UCSD-AML1 (cell line): ENCODE results near the gene SLC9A5.
A peak's percentile ranks its signal among the peaks of the same experiment; 100 is the strongest.

Experiments
- DNase-seq: peaks from one replicate; lab custom pipeline; 2025; ENCODE audit not compliant: unreplicated experiment; lab: John Stamatoyannopoulos, UW

The SLC9A5 gene

DNA sequence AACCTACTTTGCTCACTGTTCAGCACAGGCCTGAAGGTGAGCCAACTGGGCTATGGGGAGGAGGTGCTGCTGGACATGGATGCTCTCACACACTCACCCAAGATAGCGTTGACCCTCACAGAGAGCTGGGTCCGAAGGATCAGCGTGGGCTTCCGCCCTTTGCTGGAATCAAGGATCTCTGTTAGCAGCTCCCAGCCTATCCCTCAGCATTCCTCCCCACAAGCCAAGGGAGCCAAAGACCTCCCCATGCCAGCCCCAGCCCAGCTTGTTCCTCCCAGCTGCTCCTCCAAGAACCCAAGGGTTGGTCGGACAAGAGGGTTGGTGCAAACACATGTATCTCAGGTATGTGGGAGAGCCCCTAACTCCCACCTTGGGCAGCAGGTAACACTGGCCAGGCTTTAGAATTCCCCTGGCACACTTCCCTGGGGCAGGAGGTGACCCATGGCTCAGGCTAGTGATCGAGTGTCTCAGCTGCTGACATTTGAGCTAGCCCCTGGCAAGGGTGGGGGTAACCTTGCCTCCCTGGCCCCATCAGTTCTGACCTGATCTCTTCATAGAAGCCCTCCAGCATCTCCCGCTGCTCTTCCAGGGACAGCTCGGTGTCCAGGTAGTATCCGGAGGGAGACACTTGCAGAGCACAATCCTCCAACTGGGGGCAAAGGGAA is 9.8 kb upstream of the SLC9A5 start:
- no peak for DNase-seq

DNA sequence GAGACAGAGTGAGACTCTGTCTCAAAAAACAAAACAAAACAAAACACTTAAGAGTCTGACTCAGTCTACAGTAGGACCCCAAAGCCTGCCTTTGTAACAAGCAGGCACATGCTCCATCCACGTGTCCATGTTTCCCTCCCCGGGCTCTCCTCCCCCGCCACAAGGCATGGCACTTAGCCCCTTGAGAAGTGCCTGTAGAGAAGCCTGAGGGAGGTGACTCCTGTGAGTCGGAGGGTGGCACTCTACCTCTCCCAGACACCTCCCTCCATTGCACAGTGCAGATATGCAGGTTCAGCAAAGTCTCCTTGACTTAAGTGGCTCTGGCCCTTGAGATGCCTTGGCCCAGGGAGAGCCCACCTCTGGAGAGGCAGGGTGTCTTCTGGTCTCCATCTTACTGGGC is 8.3 kb upstream of the SLC9A5 start:
- DNase-seq: no peak

DNA sequence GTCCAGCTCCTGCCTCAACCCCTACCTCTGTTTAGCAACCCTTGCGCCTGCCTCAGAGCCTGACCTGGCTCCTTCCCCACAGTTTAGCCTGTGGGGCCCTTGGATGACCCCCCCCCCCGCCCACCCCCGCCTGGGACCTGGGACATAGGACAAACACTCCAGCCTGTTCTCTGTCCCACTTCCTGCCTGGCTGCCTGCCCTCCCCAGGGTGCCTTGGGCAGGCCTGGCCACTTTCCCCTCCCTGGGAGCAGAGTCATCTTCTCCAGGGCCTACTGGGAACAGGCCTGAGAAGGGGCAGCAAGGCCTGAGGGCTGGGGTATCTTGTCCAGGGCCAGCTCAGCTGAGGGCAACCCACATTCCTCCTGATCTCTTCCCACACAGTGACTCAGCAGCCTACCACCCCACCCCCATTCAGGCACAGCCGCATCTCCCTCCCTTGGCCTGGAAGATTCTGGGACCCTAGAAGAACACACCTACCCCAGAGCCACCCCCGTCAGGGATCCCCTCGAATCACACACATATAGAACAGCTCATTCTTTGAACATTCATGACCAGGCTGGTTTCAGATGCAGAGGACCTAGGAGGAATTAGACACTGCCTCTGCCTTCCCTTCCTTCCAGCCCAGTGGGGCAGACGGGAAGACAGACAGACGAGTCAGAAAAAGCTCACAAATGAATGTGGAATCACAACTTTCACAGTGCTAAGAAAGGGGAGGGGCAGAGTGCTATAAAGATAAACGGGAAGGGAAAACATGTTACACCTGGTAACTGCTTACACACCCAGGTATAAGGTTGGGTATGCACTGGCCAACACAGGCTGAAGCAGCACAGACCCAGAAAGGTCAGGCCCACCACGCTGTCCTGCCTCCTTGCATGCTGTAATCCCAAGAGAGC is 7.5 kb upstream of the SLC9A5 start:
- DNase-seq: peak; percentile 30

DNA sequence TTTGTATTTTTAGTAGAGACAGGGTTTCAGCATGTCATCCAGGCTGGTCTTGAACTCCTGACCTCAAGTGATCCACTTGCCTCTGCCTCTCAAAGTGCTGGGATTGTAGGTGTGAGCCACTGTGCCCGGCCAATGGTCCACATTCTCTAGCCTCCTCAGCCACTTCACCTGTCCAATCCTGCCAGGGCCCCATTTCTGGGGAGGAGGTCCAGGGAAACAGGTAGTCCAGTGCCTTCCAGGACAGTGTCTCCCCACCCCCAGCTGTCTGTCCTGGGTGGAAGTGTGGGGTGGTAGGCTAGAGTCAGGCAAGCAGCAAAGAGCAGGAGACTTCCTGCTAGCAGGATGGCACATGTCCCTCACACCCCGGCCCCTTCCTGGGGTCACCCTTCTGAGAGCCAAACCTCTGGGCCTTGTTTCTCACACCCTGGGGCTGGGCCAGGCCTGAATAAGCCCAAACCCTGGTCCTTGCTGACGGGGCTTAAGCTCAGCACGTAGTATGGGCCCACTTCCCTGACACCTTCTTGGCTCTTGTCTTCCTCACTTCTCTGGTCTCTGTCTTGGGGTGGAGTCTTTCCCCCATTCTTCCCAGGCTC is 6.5 kb upstream of the SLC9A5 start:
- no peak for DNase-seq

DNA sequence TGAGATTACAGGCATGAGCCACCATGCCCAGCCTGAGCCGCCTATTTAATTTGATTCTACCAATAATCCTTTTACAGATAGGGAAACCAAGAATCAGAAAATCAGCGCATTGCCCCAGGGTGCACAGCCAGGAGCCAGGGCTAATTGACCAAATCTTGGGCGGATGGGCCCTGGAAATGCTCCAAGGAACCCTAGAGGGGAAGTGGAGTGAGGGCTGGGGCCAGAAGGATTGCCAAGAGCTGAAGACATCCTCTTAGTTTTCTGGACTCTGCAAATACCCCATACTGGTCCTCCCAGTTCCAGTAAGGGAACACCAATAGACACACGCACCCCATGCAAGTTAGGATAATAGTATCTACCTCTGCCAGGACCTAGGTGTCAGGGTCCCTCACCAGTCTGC is 5.3 kb upstream of the SLC9A5 start:
- no peak for DNase-seq

DNA sequence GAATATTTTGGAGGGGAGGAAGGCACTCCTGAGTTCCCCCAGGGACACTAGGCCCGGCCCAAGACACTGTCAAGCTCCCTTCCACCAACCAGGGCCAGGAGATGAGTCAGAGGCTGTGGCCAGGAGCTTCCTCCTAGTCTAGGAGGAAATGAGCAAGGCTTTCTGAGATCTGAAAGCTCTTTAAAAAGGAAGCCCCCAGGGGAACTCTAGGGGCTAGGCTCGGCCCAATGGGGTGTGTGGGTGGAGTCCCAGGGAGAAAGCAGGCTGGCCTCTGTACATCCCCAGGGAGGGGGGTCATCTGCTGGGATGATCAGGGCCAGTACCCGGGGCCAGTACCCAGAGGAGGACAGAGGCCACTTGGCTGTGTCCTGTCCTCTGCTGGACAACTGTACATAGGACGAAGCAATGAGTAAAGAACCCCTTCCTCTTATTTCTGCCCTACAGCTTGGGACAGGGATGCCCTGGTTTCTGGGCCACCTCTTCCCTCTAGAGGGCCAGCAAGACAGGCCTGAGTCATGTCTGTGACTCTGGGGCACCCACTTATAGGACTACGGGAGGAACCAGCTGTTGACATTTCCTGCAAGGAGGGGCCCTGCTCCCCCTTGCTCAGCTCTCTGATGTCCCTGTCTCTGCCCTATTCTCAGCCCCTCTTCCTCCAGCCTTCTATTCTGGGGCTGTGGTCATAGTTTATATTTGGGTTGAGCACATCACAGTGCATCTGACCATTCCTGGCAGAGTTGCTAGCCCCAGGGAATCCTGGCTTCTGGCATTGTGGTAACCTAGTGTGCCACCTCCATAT is 4.2 kb upstream of the SLC9A5 start:
- DNase-seq: peak; percentile 81

DNA sequence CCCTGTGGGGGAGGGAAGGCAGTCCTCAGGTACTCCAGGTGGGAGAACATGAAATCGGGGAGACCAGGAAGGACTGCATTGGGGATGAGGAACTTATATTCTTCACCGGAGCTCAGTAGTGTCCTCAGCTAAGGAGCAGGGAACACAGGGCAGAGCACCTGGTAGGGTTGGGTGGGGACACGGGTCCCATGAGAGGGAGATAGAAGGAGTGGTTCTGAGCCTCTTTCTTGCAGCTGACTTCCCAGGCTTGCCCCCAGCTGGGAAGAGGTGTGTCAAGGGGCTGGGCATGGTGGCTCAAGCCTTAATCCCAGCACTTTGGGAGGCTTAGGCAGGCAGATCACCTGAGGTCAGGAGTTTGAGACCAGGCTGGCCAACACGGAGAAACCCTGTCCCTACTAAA is 3.6 kb upstream of the SLC9A5 start:
- no peak for DNase-seq

DNA sequence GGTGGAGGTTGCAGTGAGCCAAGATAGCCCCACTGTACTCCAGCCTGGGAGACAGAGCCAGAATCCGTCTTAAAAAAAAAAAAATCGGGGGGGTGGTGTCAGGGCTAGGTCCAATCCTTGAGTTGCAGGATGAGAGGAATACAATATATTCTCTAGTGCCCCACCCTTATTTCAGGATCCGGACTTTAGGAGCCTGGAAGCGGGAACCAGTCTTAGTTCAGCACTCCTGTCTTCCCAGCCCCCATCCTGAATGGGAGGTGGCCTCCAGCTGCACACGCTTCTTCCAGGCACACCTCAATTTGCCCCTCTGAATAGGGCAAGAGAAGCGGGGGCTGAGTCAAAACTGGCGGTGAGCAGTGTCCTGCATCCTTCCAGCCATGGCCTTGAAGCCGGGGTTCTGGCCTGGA is 3.1 kb upstream of the SLC9A5 start:
- DNase-seq: no peak

DNA sequence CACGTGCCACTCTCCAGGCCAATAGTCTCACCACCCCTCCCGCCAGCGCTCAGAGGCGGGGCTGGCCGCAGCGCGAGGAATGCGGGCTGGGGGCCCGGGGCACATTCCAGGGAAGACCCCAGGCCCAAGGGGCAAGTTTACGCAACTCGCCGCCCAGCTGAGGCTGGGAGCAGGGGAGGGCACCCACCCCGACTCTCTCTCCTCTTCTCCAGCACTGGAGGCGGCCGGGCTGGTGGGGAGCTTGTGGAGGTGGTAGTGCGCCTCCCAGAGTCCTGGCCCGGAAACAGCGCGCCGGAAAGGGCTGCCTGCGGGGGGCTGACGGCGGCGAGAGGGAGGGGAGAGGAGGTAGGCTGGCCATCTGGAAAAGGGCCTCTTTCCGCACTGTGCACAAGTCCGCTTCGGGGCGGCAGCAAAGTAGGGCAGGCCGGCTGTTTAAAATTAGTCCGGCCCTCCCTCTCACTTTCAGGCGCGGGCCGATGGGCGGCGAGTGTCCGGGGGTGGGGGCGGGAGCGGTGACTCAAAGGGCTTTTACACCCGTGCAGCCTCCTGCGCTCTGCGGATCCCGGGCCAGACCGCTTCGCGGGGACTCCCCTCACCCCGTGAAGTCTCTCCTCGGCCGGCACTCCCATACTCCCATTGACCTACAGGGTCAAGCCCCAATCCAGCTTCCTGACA is 2.6 kb upstream of the SLC9A5 start:
- peak; percentile 87 for DNase-seq

DNA sequence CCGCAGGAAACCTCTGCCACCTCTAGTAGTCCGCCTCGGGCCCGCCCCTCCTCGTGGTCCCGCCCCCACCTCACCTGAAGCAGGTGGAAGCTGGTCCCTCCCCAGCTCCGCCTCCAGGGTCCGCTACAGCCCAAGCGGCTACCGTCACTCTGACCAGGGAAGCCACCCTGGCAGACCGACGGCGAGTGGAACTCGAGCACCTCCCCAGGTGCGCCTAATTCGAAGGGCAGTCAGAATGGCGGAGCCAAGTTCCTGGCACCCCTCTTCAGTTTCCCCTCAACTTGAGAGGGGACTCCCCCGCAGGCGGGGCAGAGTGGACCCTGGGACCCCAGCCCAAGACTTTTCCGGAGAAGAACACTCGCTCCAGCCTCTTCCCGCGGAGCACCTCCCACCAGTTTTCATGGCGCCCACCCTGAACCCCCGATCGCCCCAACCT is 2.0 kb upstream of the SLC9A5 start:
- DNase-seq: no peak

DNA sequence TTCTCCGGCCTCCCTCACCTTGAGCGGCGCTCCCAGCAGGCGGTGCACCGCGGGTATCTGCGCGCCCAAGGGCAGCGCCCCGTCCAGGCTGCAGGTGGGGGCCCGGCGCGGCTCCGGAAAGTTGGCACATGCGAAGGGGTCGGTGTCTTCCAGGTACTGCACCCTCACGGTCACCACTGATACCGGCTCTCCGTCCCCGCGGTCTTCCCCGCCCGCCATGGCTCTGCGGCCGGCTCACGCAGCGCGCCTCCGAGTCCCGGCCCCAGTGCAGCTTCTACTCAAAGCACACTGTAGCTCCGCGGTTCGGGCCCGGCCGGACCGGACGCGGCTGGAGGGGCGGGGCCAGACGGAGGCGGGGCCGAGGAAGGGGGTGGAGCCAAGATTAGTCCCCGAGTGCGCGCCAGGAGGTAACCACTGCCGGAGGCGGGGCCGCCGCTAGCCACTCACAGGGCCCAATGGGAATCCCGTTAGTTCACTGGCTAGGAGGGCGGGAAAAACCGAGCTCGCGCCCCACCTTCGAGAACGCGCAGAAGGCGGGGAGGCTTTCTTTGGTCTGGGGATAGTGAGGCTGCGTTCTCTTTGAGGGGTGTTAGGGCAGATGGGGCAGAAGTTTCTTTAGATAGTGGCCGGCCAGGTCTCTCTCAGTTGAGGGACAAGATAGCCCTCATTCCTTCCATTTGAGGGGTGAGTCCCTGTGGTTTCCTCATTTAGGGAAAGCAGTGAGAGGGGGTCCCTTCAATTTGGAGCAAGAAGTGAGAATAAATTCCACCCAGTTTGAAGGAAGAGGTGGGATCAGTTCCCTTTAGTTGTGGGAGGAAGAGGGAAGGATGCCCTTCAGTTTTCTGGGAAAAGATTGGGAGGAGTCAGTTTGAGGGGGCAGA is 1.3 kb upstream of the SLC9A5 start, which contains the start of gene FHOD1:
Gene FHOD1, minus strand, starts transcription at position 290 of the 881 bp plus-strand sequence. Its CDS starts 71 bp downstream, at position 219.
- DNase-seq: peak; percentile 98

DNA sequence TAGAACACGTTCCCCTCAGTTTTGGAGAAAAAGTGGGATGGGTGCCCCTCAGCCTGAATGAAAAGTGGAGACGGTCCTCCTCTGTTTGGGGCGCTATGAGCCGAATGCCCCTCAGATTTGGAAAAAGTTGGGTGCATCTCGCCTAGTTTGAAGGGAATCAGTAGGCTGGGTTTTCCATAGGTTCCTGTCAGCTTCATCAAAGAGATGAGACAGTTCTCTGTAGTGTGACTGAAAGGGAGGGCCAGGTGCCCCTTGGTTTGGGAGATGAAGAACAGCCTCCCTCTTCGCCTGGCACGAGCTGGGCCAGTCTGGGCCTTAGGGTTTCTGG is 742 bp upstream of the SLC9A5 start:
- DNase-seq: no peak

DNA sequence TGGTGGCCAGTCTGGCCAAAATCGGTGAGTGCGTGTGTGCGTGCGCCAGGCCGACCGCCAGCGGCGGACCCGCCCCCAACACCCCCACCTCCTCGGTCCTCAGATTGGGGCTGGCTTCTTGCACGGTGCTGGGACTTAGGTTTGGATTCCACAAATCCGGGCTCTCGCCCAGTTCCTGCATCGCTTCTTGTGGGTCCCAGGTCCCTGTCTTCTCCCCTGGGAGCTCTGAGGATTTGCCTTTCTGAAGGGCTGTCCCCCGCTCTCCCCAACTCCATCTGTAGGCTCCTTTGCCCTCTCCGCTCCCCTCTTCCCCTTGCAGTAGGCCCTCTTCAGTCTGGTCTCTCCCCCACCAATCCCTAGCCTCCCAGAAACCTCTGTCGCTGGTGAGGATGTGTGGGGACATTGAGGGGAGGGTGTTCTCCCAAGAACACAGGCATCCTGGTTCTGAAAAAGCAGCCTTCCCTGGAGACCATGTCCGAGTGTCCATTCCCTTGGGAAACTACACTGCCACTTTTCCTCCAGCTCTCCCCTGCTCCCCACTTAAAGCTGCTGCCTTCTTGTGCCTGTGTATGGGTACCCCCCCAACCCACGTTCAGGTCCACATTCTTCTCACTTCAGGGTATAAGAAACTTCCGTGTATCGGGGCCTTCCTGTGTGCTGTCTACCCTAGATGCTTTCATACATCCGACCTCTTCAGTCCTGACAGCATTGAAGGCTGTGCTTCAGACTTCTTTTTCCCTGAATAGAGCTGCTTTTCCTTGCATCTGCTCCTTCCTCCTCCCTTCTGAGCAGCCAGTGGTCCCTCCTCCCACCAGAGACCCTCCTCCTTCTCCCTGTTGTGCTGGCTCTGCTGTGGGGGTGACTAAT is 632 bp downstream of the SLC9A5 start:
- no peak for DNase-seq

DNA sequence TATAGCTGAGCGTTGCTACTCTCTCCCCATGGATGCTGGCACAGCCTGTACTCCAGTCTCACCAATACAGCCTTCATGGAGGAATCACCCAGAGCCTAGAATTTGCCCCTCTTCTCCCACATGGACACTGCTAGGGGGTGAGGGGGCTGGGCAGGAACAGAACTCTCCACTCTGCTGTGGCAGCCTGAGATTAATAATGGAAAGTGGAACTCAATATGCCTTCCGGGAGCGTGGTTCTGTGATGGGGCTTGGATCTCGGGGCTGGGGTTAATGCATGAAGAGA is 1.2 kb downstream of the SLC9A5 start:
- DNase-seq: no peak

DNA sequence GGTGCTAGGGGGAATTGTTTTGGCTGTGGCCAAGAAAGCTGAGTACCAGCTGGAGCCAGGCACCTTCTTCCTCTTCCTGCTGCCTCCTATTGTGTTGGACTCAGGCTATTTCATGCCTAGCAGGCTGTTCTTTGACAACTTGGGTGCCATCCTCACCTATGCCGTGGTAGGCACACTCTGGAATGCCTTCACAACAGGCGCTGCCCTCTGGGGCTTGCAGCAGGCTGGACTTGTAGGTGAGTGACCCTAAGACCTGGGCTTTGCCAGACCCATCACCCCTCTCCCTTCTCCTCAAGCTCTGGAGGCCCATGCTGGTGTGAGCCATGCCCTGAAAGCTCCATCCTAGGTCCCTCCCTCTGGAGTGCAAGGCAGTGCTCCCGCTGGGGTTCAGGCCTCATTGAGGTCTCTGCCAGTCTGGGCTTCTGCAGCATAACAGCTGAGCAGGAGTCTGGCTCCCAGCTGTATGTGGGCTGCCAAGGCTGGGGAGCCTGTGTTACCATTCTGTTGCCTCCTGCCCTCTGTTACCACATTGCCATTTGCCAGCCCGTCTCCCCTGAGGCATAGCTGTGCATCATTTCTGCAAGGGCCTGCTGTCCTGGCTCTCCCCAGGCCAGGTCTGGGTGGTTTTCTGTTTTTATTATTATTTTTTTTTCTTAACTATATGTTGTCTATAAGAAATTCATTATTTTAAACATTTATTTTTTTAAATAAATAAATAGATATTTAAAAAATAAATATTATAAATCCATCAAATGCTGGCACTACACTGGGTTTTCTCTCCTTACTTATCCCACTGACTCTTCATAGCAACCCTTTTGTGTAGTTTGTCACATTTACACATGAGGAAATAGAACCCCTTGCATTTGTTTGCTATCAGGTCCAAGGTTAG is 4.1 kb downstream of the SLC9A5 start:
- no peak for DNase-seq

DNA sequence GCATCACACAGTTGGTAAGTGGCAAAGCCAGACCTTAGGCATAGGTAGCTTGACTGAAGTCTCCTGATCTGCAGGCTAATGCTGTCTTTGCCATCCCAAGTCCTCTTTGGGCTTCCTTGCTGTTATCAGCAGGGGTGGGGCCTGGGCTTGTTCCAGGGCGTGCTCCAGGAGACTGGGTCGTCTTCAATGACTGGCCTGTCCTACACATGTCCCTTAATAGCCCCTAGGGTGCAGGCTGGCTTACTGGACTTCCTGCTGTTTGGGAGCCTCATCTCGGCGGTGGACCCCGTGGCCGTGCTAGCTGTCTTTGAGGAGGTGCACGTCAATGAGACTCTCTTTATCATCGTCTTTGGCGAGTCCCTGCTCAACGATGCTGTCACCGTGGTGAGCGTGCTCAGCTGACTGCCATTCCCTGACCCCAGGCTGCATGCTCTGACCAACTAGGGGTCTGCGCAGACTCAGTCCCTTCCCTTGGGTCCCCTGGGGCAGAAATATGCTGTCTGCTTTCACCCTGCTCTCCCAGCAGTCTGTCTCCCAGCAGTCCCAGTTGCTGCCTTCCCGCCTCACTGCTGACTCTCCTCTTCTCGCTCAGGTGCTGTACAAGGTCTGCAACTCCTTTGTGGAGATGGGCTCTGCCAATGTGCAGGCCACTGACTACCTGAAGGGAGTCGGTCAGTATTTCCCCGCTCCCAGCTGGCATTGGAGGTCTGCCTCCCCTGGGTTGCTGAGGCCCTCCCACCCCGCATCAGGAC is 6.2 kb downstream of the SLC9A5 start:
- DNase-seq: no peak

DNA sequence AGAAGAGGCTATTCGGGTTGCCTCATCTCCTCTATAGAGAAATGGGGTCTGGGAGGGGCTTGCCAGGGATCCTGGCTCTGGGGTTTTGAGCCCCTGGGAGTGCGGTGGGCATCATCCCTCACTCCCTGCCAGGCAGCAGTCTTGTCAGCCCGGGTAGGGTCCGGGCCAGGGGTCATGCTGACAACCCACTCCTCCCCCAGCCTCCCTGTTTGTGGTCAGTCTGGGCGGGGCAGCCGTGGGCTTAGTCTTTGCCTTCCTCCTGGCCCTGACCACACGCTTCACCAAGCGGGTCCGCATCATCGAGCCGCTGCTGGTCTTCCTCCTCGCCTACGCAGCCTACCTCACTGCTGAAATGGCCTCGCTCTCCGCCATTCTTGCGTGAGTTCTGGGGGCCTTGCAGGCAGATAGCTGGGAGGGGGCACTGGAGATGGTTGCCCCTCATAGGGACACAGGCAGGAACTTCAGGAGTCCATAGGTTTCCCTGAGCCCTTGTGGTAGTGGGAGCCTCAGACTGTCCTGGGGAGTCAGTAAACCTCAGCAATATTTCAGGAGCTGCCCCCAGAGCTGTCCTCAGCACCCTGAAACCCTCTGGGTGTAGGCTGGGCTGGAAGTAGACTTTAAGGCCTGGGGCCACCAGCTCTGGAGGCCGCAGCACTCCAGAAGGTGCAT is 6.9 kb downstream of the SLC9A5 start:
- DNase-seq: no peak
